Caco-2 (cell line): ENCODE results near the gene ZDHHC11B. TPM values are rescaled to one million over a fixed set of nuclear protein-coding genes. Genes with fewer than 3 reads are reported as not detected.
A peak's percentile ranks its signal among the peaks of the same experiment; 100 is the strongest.
"Not testable (repeated sequence)": the region's sequence is repeated elsewhere in the genome, so short reads cannot be mapped to it uniquely, and the experiment has no call there.

Source experiments
- BruUV-seq: library from RNA; stranded (reverse); fragments of 400-500 nt; replicated peaks from 2 replicates; lab custom pipeline; 2021; lab: Mats Ljungman, UMichigan
- CTCF ChIA-PET: fragments of 300-600 bp; sonication (Branson Sonifier 250); formaldehyde crosslinking; loops from one replicate; lab custom pipeline; 2022; ENCODE audit warnings: antibody characterized with exemption; lab: Charles Lee
- POLR2A ChIA-PET: fragments of 300-600 bp; sonication (Branson Sonifier 250); formaldehyde crosslinking; loops from one replicate; lab custom pipeline; 2022; ENCODE audit warnings: antibody characterized with exemption; lab: Charles Lee
- DNase-seq, 2 experiments: peaks; one replicate each; pipeline versions ENCODE4 v3.0.0 to v3.0.0-alpha.2; 2020 to 2022
- H3K27me3 ChIP-seq: replicated peaks from 2 replicates; pipeline ENCODE4 v1.6.0; 2011; ENCODE audit warnings: low read length; ENCODE audit not compliant: control insufficient read depth, insufficient read depth
- H3K36me3 ChIP-seq: 2 replicates; pipeline ENCODE4 v1.5.1; 2011; ENCODE audit warnings: low read length; ENCODE audit not compliant: control insufficient read depth, insufficient read depth
- H3K4me1 ChIP-seq: fragments of 250-450 bp; sonication (Bioruptor Pico); 2 replicates; pipeline ENCODE4 v1.5.1; 2020; ENCODE audit warnings: mild to moderate bottlenecking
- H3K4me3 ChIP-seq: 2 replicates; pipeline ENCODE4 v1.5.1; 2011; ENCODE audit warnings: low read depth, mild to moderate bottlenecking, control low read depth, low read length
- H3K9me3 ChIP-seq: fragments of 250-450 bp; sonication (Bioruptor Pico); 2 replicates; pipeline ENCODE4 v1.5.1; 2020; ENCODE audit warnings: mild to moderate bottlenecking, moderate library complexity
- H3K27ac Mint-ChIP-seq: one replicate; pipeline ENCODE4 v1.8.0; 2022; ENCODE audit warnings: mixed read lengths; ENCODE audit not compliant: unreplicated experiment
- H3K27me3 Mint-ChIP-seq: one replicate; pipeline ENCODE4 v1.8.0; 2022; ENCODE audit warnings: mixed read lengths; ENCODE audit not compliant: insufficient read depth, unreplicated experiment
- H3K36me3 Mint-ChIP-seq: one replicate; pipeline ENCODE4 v1.8.0; 2022; ENCODE audit warnings: mild to moderate bottlenecking, mixed read lengths; ENCODE audit not compliant: insufficient read depth, unreplicated experiment
- H3K4me1 Mint-ChIP-seq: one replicate; pipeline ENCODE4 v1.8.0; 2022; ENCODE audit warnings: low read depth, mixed read lengths; ENCODE audit not compliant: unreplicated experiment
- H3K4me3 Mint-ChIP-seq: one replicate; pipeline ENCODE4 v1.8.0; 2022; ENCODE audit warnings: mild to moderate bottlenecking, moderate library complexity, mixed read lengths; ENCODE audit not compliant: unreplicated experiment
- H3K9me3 Mint-ChIP-seq: one replicate; pipeline ENCODE4 v1.8.0; 2022; ENCODE audit warnings: mixed read lengths; ENCODE audit not compliant: unreplicated experiment
- CTCF ChIP-seq, 2 experiments: fragments of 200-600 bp in 1 of 2; IDR thresholded peaks; 1 replicate in 1 of 2; 2 replicates in 1 of 2; pipeline versions ENCODE4 v1.5.1 to v1.8.0; 2011 to 2022; ENCODE audit warnings: antibody characterized with exemption in 1 of 2, control low read depth in 1 of 2, inconsistent platforms in 1 of 2, low read depth in 1 of 2, low read length in 1 of 2, mild to moderate bottlenecking in 1 of 2, moderate library complexity in 1 of 2; ENCODE audit not compliant: insufficient read depth in 1 of 2, severe bottlenecking in 1 of 2, unreplicated experiment in 1 of 2
- intact Hi-C: fragments of 100-400 bp; cut with micrococcal nuclease; formaldehyde crosslinking; loops from one replicate; pipeline ENCODE4 v1.10.0; 2022; ENCODE audit not compliant: unreplicated experiment
- total RNA-seq: library from RNA; stranded (reverse); gene quantifications from 2 replicates; pipeline ENCODE4 v1.2.3, GENCODE V29; 2022

Gene ZDHHC11B
- total RNA-seq, 1 experiment from 2014 or later = 1.00 TPM

- H3K4me1 ChIP-seq, H3K9me3 Mint-ChIP-seq, H3K9me3 ChIP-seq, H3K27ac Mint-ChIP-seq, H3K27me3 ChIP-seq, BruUV-seq, H3K36me3 ChIP-seq, POLR2A ChIA-PET, H3K4me1 Mint-ChIP-seq, H3K36me3 Mint-ChIP-seq: not testable (repeated sequence)
- DNase-seq = peak; percentile 76 to 86
- intact Hi-C loops = loop anchor here (2.0 kb wide), 1 partner anchor 91 kb away; the partner anchor contains the start of gene ZDHHC11B
- peak within 1 kb of the TSS; percentile 27 for H3K4me3 Mint-ChIP-seq
- H3K4me3 ChIP-seq = peak within 1 kb of the TSS; percentile 38
- CTCF ChIA-PET = interaction anchor here (0.6 kb wide), 1 partner anchor 49 kb away, joined by 3 read pairs; no protein-coding TSS in a partner anchor
- H3K27me3 Mint-ChIP-seq = peaks cover 12% of the 10 kb centered on the region
Observed at GRCh38 chr5:693271-694041, 91.1 kb downstream of the ZDHHC11B start, which contains the start of gene TPPP. Gene TPPP, minus strand, starts transcription at chr5:693352. Its CDS starts 15,292 bp downstream, at chr5:678060.

GRCh38 chr5:692529-693041 is 91.9 kb downstream of the ZDHHC11B start:
- H3K9me3 ChIP-seq, H3K36me3 Mint-ChIP-seq, H3K27ac Mint-ChIP-seq, H3K9me3 Mint-ChIP-seq, H3K27me3 ChIP-seq, DNase-seq, H3K36me3 ChIP-seq, POLR2A ChIA-PET, H3K4me1 Mint-ChIP-seq, BruUV-seq, CTCF ChIA-PET, H3K4me1 ChIP-seq, H3K27me3 Mint-ChIP-seq: not testable (repeated sequence)
- intact Hi-C loops = loop anchor here (2.0 kb wide), 1 partner anchor 92 kb away; the partner anchor contains the start of gene ZDHHC11B
- peak overlapping the region; percentile 27 for H3K4me3 Mint-ChIP-seq
- H3K4me3 ChIP-seq = peak overlapping the region; percentile 25

- intact Hi-C loops = loop anchor here (2.0 kb wide), 1 partner anchor 93 kb away; the partner anchor contains the start of gene ZDHHC11B
- Mint-ChIP-seq H3K27me3 (peaks cover 3% of the 10 kb centered on the region), H3K9me3 (no peaks in the 10 kb centered on the region), H3K4me3 (peak overlapping the region; percentile 27), H3K36me3 (no peaks in the 10 kb centered on the region), H3K4me1 (no peaks in the 10 kb centered on the region), H3K27ac (no peak overlapping the region)
- Histone ChIP-seq H3K36me3 (no peaks in the 10 kb centered on the region), H3K4me1 (no peaks in the 10 kb centered on the region), H3K4me3 (no peak overlapping the region), H3K27me3 (no peaks in the 10 kb centered on the region), H3K9me3 (no peaks in the 10 kb centered on the region)
- no peak for TF ChIP-seq CTCF (IDR thresholded peaks at IDR 0.05; ENCODE audit: insufficient read depth in 1 of 2, low read depth in 1 of 2, low read length in 1 of 2, severe bottlenecking in 1 of 2, unreplicated experiment in 1 of 2)
- POLR2A ChIA-PET = no interaction called here
- CTCF ChIA-PET = no interaction called here
- BruUV-seq = no TSS peak
- DNase-seq = no peak
Observed at GRCh38 chr5:691817-692528, 92.6 kb downstream of the ZDHHC11B start.

GRCh38 chr5:691049-691448 is 93.5 kb downstream of the ZDHHC11B start:
- POLR2A ChIA-PET, H3K27ac Mint-ChIP-seq, H3K27me3 ChIP-seq, BruUV-seq, CTCF ChIA-PET, H3K4me1 ChIP-seq, H3K36me3 ChIP-seq, H3K27me3 Mint-ChIP-seq, H3K4me3 ChIP-seq, intact Hi-C loops, H3K9me3 Mint-ChIP-seq, H3K4me3 Mint-ChIP-seq, H3K9me3 ChIP-seq, H3K36me3 Mint-ChIP-seq, H3K4me1 Mint-ChIP-seq, DNase-seq: not testable (repeated sequence)

GRCh38 chr5:690293-690692 is 94.2 kb downstream of the ZDHHC11B start:
- H3K9me3 ChIP-seq, DNase-seq, H3K4me3 ChIP-seq, H3K4me3 Mint-ChIP-seq, H3K36me3 Mint-ChIP-seq, H3K4me1 ChIP-seq, BruUV-seq, H3K4me1 Mint-ChIP-seq, POLR2A ChIA-PET, CTCF ChIA-PET, H3K27me3 Mint-ChIP-seq, intact Hi-C loops, H3K36me3 ChIP-seq, H3K27ac Mint-ChIP-seq, H3K9me3 Mint-ChIP-seq, H3K27me3 ChIP-seq: not testable (repeated sequence)
